C4-2B (cell line): ENCODE results near the gene SLMAP.

ENCODE experiments used
- H3K27ac ChIP-seq: fragments of 450-650 bp; 2 replicates; pipeline ENCODE4 v1.5.1; 2017
- CTCF ChIP-seq: fragments of 450-650 bp; conservative IDR thresholded peaks from 2 replicates; pipeline ENCODE4 v1.5.1; 2017; ENCODE audit warnings: mild to moderate bottlenecking
- ZFX ChIP-seq: fragments of 450-650 bp; IDR thresholded peaks from 2 replicates; pipeline ENCODE4 v1.6.1; 2017

The SLMAP gene

GRCh38 chr3:57809609-57809968, 53.5 kb downstream of the SLMAP start:
- TF ChIP-seq CTCF (no peak), ZFX (no peak)
- H3K27ac ChIP-seq, result no peak overlapping the region

DNA sequence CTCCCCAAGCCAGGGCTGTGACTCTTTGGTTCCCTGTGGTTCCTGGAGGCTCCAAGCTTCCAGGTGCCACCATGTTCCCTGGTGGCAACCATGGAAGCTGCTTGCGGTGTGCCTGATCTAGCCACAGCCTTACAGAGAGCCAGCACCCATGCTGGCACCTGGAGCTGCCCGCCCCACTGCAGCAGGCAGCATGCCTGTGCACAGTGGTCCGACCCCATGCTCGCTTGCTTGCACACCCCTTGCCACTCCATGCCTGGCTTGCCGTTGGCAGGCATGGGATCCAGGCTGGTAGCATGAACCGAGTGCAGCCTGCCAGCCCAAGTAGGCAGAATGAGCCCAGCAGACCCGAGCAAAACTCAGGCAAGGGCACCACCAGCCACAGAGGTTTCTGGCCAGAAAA, 53.9 kb downstream of the SLMAP start:
- H3K27ac ChIP-seq, result no peak overlapping the region
- TF ChIP-seq ZFX, result no peak
- TF ChIP-seq CTCF, result no peak

DNA sequence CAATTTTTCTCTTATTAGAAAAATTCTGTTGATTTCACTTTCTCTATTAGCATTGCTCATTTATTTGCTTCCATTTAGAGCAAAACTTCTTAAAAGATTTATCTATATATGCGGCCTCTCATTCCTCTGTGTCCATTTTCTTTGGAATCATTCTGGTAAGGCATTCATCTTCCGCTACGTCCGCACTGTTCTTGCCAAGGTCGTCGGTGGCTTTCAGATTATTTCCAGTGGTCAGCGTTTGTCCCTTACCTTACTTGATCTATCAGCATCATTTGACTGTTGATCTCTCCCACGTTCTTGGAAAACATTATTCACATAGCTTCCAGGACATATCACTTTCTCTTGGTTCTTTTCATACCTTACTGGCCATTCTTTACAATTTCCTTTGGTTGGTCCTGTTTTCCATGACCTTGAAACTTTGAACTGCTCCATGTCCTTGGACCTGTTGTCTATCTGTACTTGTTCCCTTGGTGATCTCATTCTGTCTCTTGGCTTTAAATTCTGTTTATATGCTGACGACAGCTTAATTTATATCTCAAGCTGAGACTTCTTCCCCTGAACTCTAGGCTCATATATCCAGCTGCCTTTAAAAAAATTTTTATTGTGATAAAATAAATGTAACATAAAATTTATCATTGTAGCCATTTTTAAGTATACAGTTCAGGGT, 54.5 kb downstream of the SLMAP start:
- no peak for TF ChIP-seq ZFX
- TF ChIP-seq CTCF, result no peak
- H3K27ac ChIP-seq, result no peak overlapping the region

- TF ChIP-seq CTCF, result no peak
- TF ChIP-seq ZFX, result no peak
- no peak overlapping the region for H3K27ac ChIP-seq
Measured at GRCh38 chr3:57815036-57815435, 58.9 kb downstream of the SLMAP start.

- H3K27ac ChIP-seq, result no peak overlapping the region
- no peak for TF ChIP-seq CTCF
- TF ChIP-seq ZFX, result no peak
Measured at GRCh38 chr3:57816471-57817095, 60.5 kb downstream of the SLMAP start.

DNA sequence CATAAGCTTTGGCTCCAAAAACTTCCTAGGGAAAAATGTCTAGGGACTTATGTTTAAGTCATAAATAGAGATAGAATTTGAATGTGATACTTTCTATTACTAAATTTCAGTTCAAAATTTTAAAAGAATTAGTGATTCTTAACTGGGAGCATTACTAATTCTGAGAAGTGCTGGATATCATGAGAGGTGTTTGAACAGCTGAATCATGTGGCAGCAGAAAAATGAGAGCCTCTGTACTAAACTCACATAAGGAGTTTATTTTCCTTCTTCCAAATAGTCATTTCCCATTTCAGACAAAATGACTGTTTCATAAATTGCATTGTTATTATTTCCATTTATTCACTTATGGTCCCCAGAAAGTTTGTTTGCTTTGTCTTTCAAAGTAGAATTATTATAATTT, 62.7 kb downstream of the SLMAP start:
- TF ChIP-seq CTCF, result no peak
- H3K27ac ChIP-seq, result no peak overlapping the region

DNA sequence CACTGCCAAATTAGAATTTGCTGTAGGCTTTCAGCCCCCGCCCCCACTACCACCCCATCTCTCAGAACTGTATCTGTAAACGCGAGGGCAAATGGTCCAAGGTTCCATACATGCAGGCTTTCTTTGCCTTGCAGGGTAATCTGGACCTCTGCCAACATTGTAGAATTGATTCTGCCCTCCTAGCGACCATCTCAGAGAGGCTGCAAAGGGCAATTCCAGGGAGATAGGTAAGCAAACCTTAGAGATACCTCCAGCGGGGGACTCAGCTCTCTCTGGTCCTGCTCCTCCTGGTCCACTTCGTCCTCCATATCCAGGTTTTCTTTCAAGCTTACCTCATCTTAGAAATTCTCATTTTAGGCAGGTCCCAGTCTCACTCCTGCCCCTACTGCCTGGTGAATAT, 64.4 kb downstream of the SLMAP start:
- TF ChIP-seq ZFX (no peak), CTCF (no peak)
- no peak overlapping the region for H3K27ac ChIP-seq
